B cell (primary cell): ENCODE measurements around the gene C20orf144. TPM values are rescaled to one million over a fixed set of nuclear protein-coding genes. Genes with fewer than 3 reads are reported as not detected.

Experiments used
- ATAC-seq: fragments of 200-7000 bp; cut with Tn5 transposase; one replicate; pipeline ENCODE4 v1.10.0; 2021; ENCODE audit warnings: low read depth, mild to moderate bottlenecking, moderate number of reproducible peaks, moderate library complexity
- CTCF ChIA-PET: fragments of 350-600 bp; sonication (Branson Sonifier 250); formaldehyde crosslinking; loops from one replicate; lab custom pipeline; 2021; ENCODE audit warnings: antibody characterized with exemption, inconsistent platforms; lab: Charles Lee
- POLR2A ChIA-PET: fragments of 350-600 bp; sonication (Branson Sonifier 250); formaldehyde crosslinking; loops from one replicate; lab custom pipeline; 2021; ENCODE audit warnings: antibody characterized with exemption; lab: Charles Lee
- DNase-seq: peaks from one replicate; pipeline ENCODE4 v3.0.0; 2013
- H2AFZ ChIP-seq: 2 replicates; pipeline ENCODE4 v1.6.1; 2012; ENCODE audit warnings: mild to moderate bottlenecking, low read depth, low read length; ENCODE audit not compliant: insufficient read depth, poor library complexity, severe bottlenecking
- H3K27ac ChIP-seq, 2 donors: 1 replicate in 1 of 2; 2 replicates in 1 of 2; pipeline ENCODE4 v1.5.1; 2012 to 2013; ENCODE audit warnings: low read length in 2 of 2, mild to moderate bottlenecking in 2 of 2, moderate library complexity in 1 of 2
- H3K27me3 ChIP-seq, 4 experiments: fragments of 200-600 bp in 1 of 4; sonication (generic) in 1 of 4; replicated peaks in 1 of 4; 1 replicate in 2 of 4; 2 replicates in 2 of 4; pipeline versions ENCODE4 v1.6.1 to v1.7.0; 2013 to 2016; ENCODE audit warnings: low read length in 3 of 4, mild to moderate bottlenecking in 2 of 4, mixed read lengths in 1 of 4, moderate library complexity in 1 of 4; ENCODE audit not compliant: insufficient read depth in 4 of 4, control insufficient read depth in 3 of 4; ENCODE audit errors: control extremely low read depth in 1 of 4
- H3K36me3 ChIP-seq, 2 experiments: replicated peaks in 1 of 2; 1 replicate in 1 of 2; 2 replicates in 1 of 2; pipeline versions ENCODE4 v1.6.1 to v1.7.1; 2013; ENCODE audit warnings: low read length in 1 of 2; ENCODE audit not compliant: insufficient read depth in 2 of 2, control insufficient read depth in 1 of 2; ENCODE audit errors: control extremely low read depth in 1 of 2, extremely low read depth in 1 of 2
- H3K4me1 ChIP-seq, 2 donors: fragments of 200-600 bp in 1 of 2; sonication (generic) in 1 of 2; 1 replicate in 1 of 2; 2 replicates in 1 of 2; pipeline versions ENCODE4 v1.5.1 to v1.6.1; 2013 to 2017; ENCODE audit warnings: low read length in 2 of 2; ENCODE audit not compliant: control insufficient read depth in 2 of 2, insufficient read depth in 2 of 2
- H3K4me2 ChIP-seq: replicated peaks from 2 replicates; pipeline ENCODE3; 2012; ENCODE audit warnings: mild to moderate bottlenecking, low read depth, low read length; ENCODE audit not compliant: poor library complexity, severe bottlenecking
- H3K4me3 ChIP-seq, 5 experiments: fragments of 200-600 bp in 1 of 5; sonication (generic) in 1 of 5; 1 replicate in 3 of 5; 2 replicates in 2 of 5; pipeline versions ENCODE4 v1.5.1 to v1.7.0; 2011 to 2016; ENCODE audit warnings: low read length in 4 of 5, mild to moderate bottlenecking in 4 of 5, low read depth in 2 of 5, control low read depth in 1 of 5, moderate library complexity in 1 of 5; ENCODE audit not compliant: insufficient read depth in 1 of 5; ENCODE audit errors: control extremely low read depth in 1 of 5, extremely low read depth in 1 of 5
- H3K79me2 ChIP-seq: fragments of 200-600 bp; sonication (generic); one replicate; pipeline ENCODE4 v1.6.0; 2016; ENCODE audit warnings: low read length; ENCODE audit not compliant: control insufficient read depth, insufficient read depth
- H3K9ac ChIP-seq: fragments of 200-600 bp; sonication (generic); 2 replicates; pipeline ENCODE4 v1.6.1; 2017; ENCODE audit warnings: mild to moderate bottlenecking, low read length, moderate library complexity
- H3K9me3 ChIP-seq, 3 donors: one replicate each; pipeline versions ENCODE4 v1.6.1 to v1.7.1; 2013; ENCODE audit warnings: low read length in 2 of 3; ENCODE audit not compliant: control insufficient read depth in 2 of 3, insufficient read depth in 1 of 3; ENCODE audit errors: control extremely low read depth in 1 of 3
- H4K20me1 ChIP-seq: 2 replicates; pipeline ENCODE4 v1.6.0; 2012; ENCODE audit warnings: mild to moderate bottlenecking, low read length; ENCODE audit not compliant: insufficient read depth, control insufficient read depth, poor library complexity, severe bottlenecking
- H3K27ac Mint-ChIP-seq: one replicate; pipeline ENCODE4 v1.8.0; 2021; ENCODE audit warnings: mixed read lengths
- H3K27me3 Mint-ChIP-seq: one replicate; pipeline ENCODE4 v1.8.0; 2021; ENCODE audit warnings: mixed read lengths
- H3K4me1 Mint-ChIP-seq: one replicate; pipeline ENCODE4 v1.8.0; 2021; ENCODE audit warnings: mixed read lengths
- H3K4me3 Mint-ChIP-seq: one replicate; pipeline ENCODE4 v1.8.0; 2021; ENCODE audit warnings: mixed read lengths
- H3K9me3 Mint-ChIP-seq: one replicate; pipeline ENCODE4 v1.8.0; 2022; ENCODE audit warnings: mixed read lengths; ENCODE audit not compliant: insufficient read depth
- CTCF ChIP-seq: fragments of 200-600 bp; IDR thresholded peaks from one replicate; pipeline ENCODE4 v1.8.0; 2022; ENCODE audit warnings: antibody characterized with exemption, mild to moderate bottlenecking
- EZH2 ChIP-seq: IDR thresholded peaks from 2 replicates; pipeline ENCODE4 v1.6.1; 2012; ENCODE audit warnings: borderline replicate concordance, low read depth, mild to moderate bottlenecking, moderate library complexity, low read length; ENCODE audit not compliant: insufficient read depth, poor library complexity, severe bottlenecking
- WGBS: methylation state at CpG from one replicate; pipeline ENCODE4 v1.1.5; 2013; ENCODE audit warnings: missing lambda C conversion rate; ENCODE audit not compliant: insufficient coverage; 5-methylcytosine and 5-hydroxymethylcytosine counted together
- intact Hi-C: fragments of 100-400 bp; cut with micrococcal nuclease; formaldehyde crosslinking; loops from one replicate; pipeline ENCODE4 v1.10.0; 2022
- polyA plus RNA-seq: library from polyadenylated mRNA; depleted of rRNA; stranded (reverse); fragments of >200 nt; gene quantifications from 2 replicates; pipeline ENCODE4 v1.2.3, GENCODE V29; 2012
- total RNA-seq, 2 donors: library from RNA; stranded (reverse); fragments of 120-200 nt in 1 of 2; gene quantifications; 1 replicate in 1 of 2; 2 replicates in 1 of 2; pipeline versions ENCODE4 v1.2.3 to v1.2.4, GENCODE V29; 2013 to 2022

The C20orf144 gene
- total and polyA plus RNA-seq, 2 donors (not counting 1 experiment from before 2014, with no cell fraction given), result 0.27 to 0.44 TPM

DNA sequence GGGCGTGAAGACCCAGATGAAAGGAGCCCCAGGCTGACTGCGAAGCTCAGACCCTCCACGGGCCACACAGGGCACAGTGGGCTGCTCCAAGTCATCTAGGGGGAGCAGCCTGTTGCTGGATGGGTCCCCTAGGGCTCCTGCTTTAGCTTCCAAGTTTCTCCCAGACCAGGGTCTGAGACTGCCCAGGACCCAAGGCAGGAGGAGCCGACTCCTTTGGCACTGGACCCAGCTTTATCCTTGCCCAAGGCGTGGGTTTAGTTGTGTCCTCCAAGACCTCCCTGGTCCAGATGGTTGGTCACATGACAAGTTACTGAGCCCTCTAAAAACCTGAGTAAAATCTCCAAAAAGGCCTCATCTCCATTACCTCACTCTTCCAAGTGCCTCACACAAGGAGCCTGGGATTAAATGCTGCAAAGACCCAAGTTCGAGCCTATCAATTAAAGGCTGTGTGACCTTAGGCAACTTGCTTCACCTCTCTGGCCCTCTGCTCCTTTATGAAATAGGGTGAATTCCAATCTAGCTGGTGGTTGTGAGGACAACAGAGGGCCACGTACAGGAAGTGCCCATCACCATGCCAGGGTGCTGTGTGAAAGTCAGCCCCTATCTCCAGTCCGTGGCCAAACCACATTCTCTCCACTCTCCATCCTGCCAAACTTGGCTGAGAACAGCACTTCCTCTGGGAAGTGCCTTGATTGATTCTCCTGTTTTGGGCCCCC, 9.6 kb downstream of the C20orf144 start:
- ATAC-seq (no peak), DNase-seq (no peak)
- peaks cover 15 to 33% of the 10 kb centered on the region in 2 donors for H3K4me1 ChIP-seq
- no peak overlapping the region for H3K4me3 ChIP-seq
- no peaks in the 10 kb centered on the region for H3K27me3 ChIP-seq
- H3K4me3 Mint-ChIP-seq, result no peak overlapping the region
- H3K9ac ChIP-seq, result no peak overlapping the region
- H2AFZ ChIP-seq, result no peak overlapping the region
- CTCF ChIA-PET, result interaction anchor here (0.8 to 6.1 kb wide), 3 partner anchors 9 to 105 kb away, joined by 3 to 53 read pairs (median 3); no protein-coding TSS in a partner anchor
- POLR2A ChIA-PET, result no interaction called here
- H3K27ac Mint-ChIP-seq, result no peak overlapping the region
- no peaks in the 10 kb centered on the region for H3K9me3 ChIP-seq
- no peaks in the 10 kb centered on the region for H4K20me1 ChIP-seq
- H3K79me2 ChIP-seq, result peaks cover 3% of the 10 kb centered on the region
- peaks cover 27% of the 10 kb centered on the region for H3K4me1 Mint-ChIP-seq
- no peak overlapping the region for H3K27ac ChIP-seq
- TF ChIP-seq EZH2 (no peak), CTCF (no peak)
- no peaks in the 10 kb centered on the region for H3K36me3 ChIP-seq
- intact Hi-C loops, result no loop called here
- no peaks in the 10 kb centered on the region for H3K27me3 Mint-ChIP-seq
- H3K9me3 Mint-ChIP-seq, result no peaks in the 10 kb centered on the region
- 88% methylated on average over 6 of the region's 8 CpGs for WGBS
- H3K4me2 ChIP-seq, result no peak overlapping the region

DNA sequence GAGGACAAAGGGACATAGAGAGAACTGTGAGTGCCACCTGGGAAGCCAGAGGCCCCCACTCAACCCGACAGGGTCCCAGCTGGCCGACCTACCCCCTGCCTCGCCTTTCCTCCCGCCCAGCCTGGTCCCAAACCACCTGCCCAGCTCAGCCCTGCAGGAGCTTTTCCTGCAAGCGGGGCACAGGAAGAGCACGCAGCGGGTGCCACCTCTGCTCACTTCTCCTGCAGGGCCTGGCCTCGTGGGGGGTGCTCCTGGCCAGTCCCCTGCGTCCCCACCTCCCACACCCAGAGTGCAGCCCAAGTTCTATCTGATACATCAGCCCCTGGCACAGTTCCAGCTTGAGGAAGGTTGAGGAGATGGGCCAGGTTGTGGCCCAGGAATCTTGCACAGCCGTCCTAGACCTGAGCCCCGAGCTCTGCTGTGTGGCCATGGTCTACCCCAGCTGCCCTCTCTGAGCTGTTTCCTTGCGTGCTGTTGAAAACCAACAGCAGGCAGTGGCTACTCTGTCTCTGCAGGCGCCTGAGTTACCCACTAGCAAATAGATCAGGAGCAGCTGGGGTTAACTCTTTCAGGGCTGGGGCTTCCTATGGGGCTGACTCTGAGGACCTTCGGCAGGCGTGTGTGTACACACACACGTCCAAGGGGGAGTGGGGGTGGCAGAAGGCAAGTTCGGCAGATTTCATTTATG, 10.4 kb downstream of the C20orf144 start:
- 79% methylated on average over 17 of the region's 17 CpGs for WGBS
- ChIA-PET CTCF (interaction anchor here (1.0 kb wide), 1 partner anchor 13 kb away, joined by 3 read pairs; no protein-coding TSS in a partner anchor), POLR2A (no interaction called here)
- no peaks in the 10 kb centered on the region for H3K9me3 ChIP-seq
- no peak overlapping the region for H3K9ac ChIP-seq
- no peaks in the 10 kb centered on the region for H3K36me3 ChIP-seq
- no peak overlapping the region for H2AFZ ChIP-seq
- ATAC-seq, result no peak
- H3K4me2 ChIP-seq, result no peak overlapping the region
- H3K27me3 ChIP-seq, result no peaks in the 10 kb centered on the region
- peaks cover 15 to 31% of the 10 kb centered on the region in 2 donors for H3K4me1 ChIP-seq
- no peaks in the 10 kb centered on the region for H3K27me3 Mint-ChIP-seq
- no peak for DNase-seq
- intact Hi-C loops, result no loop called here
- TF ChIP-seq CTCF (no peak), EZH2 (no peak)
- no peaks in the 10 kb centered on the region for H4K20me1 ChIP-seq
- peaks cover 3% of the 10 kb centered on the region for H3K79me2 ChIP-seq
- no peak overlapping the region for H3K27ac ChIP-seq
- peaks cover 24% of the 10 kb centered on the region for H3K4me1 Mint-ChIP-seq
- H3K9me3 Mint-ChIP-seq, result no peaks in the 10 kb centered on the region
- H3K4me3 ChIP-seq, result no peak overlapping the region
- no peak overlapping the region for H3K27ac Mint-ChIP-seq
- peak overlapping the region; percentile 79 for H3K4me3 Mint-ChIP-seq
